Measurements from ENCODE around the gene TRIAP1.
A peak's percentile ranks its signal among the peaks of the same experiment; 100 is the strongest.

Gene TRIAP1

DNA sequence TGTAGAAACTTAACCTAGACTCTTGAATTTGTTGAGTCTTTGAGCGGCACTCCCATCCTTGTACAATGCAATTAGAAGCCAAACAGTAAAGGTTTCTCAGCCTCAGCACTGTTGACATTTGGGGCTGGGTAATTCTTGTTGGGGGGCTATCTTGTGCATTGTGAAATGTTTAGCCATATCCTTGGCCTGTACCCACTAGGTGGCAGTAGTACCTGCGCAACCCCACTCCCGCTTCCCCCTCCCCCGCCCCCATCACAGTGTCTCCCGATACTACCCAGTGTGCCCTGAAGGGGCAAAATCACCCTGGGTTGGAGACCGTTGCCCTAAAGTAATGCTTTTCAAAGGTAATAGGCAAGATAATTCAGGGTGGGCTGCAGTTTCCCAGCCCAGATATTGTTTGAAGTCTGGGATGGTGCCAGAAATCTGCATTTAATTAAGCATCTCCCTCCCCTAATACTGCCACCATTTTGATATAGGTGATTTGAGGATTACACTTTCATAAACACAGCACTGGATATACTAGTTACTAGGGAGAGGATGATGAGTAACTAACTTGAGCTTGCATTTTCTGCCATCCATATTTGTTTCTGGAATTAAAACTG, 6.4 kb downstream of the TRIAP1 start:
- TF ChIP-seq, protein P1, sequence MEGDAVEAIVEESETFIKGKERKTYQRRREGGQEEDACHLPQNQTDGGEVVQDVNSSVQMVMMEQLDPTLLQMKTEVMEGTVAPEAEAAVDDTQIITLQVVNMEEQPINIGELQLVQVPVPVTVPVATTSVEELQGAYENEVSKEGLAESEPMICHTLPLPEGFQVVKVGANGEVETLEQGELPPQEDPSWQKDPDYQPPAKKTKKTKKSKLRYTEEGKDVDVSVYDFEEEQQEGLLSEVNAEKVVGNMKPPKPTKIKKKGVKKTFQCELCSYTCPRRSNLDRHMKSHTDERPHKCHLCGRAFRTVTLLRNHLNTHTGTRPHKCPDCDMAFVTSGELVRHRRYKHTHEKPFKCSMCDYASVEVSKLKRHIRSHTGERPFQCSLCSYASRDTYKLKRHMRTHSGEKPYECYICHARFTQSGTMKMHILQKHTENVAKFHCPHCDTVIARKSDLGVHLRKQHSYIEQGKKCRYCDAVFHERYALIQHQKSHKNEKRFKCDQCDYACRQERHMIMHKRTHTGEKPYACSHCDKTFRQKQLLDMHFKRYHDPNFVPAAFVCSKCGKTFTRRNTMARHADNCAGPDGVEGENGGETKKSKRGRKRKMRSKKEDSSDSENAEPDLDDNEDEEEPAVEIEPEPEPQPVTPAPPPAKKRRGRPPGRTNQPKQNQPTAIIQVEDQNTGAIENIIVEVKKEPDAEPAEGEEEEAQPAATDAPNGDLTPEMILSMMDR (IDR thresholded peaks at IDR 0.05; ENCODE audit: low read depth, low read length), result peak; percentile 78
- Histone ChIP-seq H3K9me3 (ENCODE audit: severe bottlenecking) (no peaks in the 10 kb centered on the region), H3K27me3 (ENCODE audit: insufficient read depth, low read depth, severe bottlenecking) (no peaks in the 10 kb centered on the region), H3K36me3 (peaks cover 52% of the 10 kb centered on the region), H3K4me3 (ENCODE audit: low read depth, low read length) (no peak overlapping the region), H3K27ac (no peak overlapping the region)
- DNase-seq, result peak; percentile 79

DNA sequence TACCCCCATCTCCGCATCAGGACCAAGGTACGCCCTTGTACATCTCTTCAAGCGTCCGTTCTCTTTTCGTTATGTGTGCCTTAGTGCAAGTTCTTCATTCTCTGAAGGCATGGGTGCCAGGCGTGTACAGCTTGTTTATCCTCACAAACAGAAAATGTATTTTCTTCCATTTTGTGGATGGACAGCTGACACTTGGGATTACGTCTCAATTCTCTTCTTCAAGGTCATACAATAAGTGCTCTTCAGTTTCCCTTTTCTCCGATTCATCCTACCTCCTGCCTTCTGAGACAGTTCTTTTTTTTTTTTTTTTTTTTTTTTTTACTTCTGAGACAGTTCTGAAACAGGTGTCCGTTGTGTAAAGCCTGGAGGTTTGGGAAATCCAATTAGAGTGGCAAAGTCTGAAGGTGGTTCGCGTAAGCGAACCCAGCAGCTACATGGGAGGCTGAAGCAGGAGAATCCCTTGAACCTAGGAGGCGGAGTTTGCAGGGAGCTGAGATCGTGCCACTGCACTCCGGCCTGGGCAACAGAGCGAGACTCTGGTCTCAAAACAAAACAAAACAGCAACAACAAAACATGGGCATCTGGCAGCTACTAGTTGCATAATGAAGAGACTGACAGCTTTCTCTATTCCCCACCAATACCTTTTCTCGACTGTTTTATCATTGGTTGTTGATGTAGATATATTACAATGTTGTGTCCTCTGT, 7.5 kb downstream of the TRIAP1 start:
- H3K36me3 ChIP-seq, result peaks cover 41% of the 10 kb centered on the region
- peak overlapping the region; percentile 63 for H3K4me3 ChIP-seq (ENCODE audit: low read depth, low read length)
- TF ChIP-seq, protein P1 (IDR thresholded peaks at IDR 0.05; ENCODE audit: low read depth, low read length), result no peak
- no peaks in the 10 kb centered on the region for H3K27me3 ChIP-seq (ENCODE audit: insufficient read depth, low read depth, severe bottlenecking)
- peak overlapping the region; percentile 82 for H3K27ac ChIP-seq
- no peaks in the 10 kb centered on the region for H3K9me3 ChIP-seq (ENCODE audit: severe bottlenecking)
- DNase-seq, result peak; percentile 23

DNA sequence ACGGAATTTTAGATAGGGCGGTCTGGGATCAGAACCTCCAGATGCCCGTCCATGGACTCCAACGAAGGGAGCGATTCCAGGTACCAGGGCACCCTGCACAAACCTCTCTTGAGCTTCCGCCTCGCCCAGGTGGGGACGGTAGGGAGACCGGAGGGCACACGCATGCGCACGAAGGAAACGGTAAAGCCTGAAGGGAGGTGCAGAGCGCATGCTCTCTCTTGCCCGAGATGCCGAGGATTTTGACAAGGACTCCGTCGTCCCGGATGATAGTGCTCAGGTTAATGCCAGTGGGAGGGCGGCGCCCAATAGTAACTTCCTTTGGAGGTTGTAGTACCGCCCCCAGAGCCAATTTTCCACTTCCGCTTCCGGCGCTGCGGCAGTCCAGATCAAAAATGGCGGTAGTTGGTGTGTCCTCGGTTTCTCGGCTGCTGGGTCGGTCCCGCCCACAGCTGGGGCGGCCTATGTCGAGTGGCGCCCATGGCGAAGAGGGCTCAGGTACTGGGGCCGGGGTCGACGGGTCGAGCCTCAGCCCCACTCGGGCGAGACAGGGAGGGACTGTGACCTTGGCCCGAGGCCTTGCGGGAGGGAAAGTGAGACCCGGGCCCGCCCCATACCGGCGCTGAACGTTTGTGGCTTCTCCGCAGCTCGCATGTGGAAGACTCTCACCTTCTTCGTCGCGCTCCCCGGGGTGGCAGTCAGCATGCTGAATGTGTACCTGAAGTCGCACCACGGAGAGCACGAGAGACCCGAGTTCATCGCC, 8.3 kb downstream of the TRIAP1 start, which contains the start of gene COX6A1:
Gene COX6A1, plus strand, starts transcription at position 379 of the 760 bp plus-strand sequence. Its CDS starts 14 bp downstream, at position 393.
- H3K36me3 ChIP-seq, result peaks cover 34% of the 10 kb centered on the region
- TF ChIP-seq, protein P1 (IDR thresholded peaks at IDR 0.05; ENCODE audit: low read depth, low read length), result peak; percentile 52
- no peaks in the 10 kb centered on the region for H3K9me3 ChIP-seq (ENCODE audit: severe bottlenecking)
- H3K27ac ChIP-seq, result peak within 1 kb of the TSS; percentile 82
- H3K4me3 ChIP-seq (ENCODE audit: low read depth, low read length), result peak within 1 kb of the TSS; percentile 63
- DNase-seq, result peak; percentile 99
- no peaks in the 10 kb centered on the region for H3K27me3 ChIP-seq (ENCODE audit: insufficient read depth, low read depth, severe bottlenecking)

DNA sequence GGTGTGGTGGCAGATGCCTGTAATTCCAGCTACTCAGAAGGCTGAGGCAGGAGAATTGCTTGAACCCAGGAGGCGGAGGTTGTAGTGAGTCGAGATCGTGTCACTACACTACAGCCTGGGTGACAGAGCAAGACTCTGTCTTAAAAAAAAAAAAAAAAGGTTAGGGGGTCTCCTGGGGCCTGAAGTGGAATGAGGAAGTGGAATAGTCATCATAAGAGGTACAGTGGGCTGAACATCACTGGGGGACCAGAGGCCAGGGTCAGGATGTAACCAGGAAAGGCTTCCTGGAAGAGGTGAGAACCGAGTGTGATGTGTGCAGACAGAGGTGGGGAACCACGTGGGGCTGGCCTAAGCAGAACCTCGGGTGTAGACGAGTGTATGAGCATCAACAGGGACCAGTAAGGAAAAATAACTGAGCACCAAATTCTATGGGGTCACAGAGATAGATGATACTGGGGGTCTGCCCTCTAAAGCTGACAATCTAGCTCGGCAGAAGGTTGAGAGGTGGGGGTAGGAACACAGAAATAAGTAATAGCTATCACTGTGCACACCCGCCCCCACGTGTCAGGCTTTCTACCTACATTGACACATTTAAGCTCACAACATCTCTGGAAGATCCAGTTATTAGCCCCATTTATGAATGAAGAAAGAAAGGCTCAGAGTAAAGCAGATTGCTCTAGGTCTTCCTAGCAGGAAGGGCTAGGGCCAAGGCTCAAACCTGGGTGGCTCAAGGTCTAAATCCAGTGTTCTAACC, 13.2 kb downstream of the TRIAP1 start:
- Histone ChIP-seq H3K27ac (no peak overlapping the region), H3K27me3 (ENCODE audit: insufficient read depth, low read depth, severe bottlenecking) (no peaks in the 10 kb centered on the region), H3K9me3 (ENCODE audit: severe bottlenecking) (no peaks in the 10 kb centered on the region), H3K4me3 (ENCODE audit: low read depth, low read length) (no peak overlapping the region), H3K36me3 (no peaks in the 10 kb centered on the region)
- DNase-seq, result no peak
- TF ChIP-seq, protein P1 (IDR thresholded peaks at IDR 0.05; ENCODE audit: low read depth, low read length), result no peak

DNA sequence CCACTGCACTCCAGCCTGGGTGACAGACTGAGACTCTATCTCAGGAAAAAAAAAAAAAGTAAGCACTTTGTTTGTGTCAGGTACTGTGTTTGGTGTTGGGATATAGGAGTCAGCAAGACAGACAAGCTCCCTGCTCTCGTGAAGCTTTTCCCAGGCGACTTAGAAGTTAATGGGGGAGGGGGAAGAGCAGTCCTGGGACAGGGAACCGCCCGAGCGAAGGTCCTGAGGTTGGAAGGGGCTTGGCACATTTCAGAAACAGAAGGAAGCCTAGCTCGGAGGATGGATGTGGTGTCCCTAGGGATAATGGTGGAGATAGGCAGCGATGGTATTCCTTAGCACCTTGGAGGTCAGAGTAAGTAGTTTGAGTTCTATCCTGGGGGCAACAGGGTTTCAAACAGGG, 16.8 kb downstream of the TRIAP1 start:
- H3K27me3 ChIP-seq (ENCODE audit: insufficient read depth, low read depth, severe bottlenecking), result no peaks in the 10 kb centered on the region
- DNase-seq, result no peak
- no peaks in the 10 kb centered on the region for H3K36me3 ChIP-seq
- H3K27ac ChIP-seq, result no peak overlapping the region
- TF ChIP-seq, protein P1 (IDR thresholded peaks at IDR 0.05; ENCODE audit: low read depth, low read length), result no peak
- no peak overlapping the region for H3K4me3 ChIP-seq (ENCODE audit: low read depth, low read length)
- no peaks in the 10 kb centered on the region for H3K9me3 ChIP-seq (ENCODE audit: severe bottlenecking)

All from WERI-Rb-1 (cell line).